Renal cortical epithelial cell (primary cell): ENCODE measurements around the gene KCNK4. TPM values are rescaled to one million over a fixed set of nuclear protein-coding genes. Genes with fewer than 3 reads are reported as not detected.
A peak's percentile ranks its signal among the peaks of the same experiment; 100 is the strongest.

Experiments
- DNase-seq: peaks from one replicate; pipeline ENCODE4 v3.0.0-alpha.2; 2011; ENCODE audit warnings: low read depth
- total RNA-seq: library from RNA; depleted of rRNA; stranded (reverse); fragments of >200 nt; gene quantifications from 2 replicates; pipeline ENCODE4 v1.2.3, GENCODE V29; 2014

KCNK4 gene
- total RNA-seq, 1 donor from 2014 or later: not detected

DNA sequence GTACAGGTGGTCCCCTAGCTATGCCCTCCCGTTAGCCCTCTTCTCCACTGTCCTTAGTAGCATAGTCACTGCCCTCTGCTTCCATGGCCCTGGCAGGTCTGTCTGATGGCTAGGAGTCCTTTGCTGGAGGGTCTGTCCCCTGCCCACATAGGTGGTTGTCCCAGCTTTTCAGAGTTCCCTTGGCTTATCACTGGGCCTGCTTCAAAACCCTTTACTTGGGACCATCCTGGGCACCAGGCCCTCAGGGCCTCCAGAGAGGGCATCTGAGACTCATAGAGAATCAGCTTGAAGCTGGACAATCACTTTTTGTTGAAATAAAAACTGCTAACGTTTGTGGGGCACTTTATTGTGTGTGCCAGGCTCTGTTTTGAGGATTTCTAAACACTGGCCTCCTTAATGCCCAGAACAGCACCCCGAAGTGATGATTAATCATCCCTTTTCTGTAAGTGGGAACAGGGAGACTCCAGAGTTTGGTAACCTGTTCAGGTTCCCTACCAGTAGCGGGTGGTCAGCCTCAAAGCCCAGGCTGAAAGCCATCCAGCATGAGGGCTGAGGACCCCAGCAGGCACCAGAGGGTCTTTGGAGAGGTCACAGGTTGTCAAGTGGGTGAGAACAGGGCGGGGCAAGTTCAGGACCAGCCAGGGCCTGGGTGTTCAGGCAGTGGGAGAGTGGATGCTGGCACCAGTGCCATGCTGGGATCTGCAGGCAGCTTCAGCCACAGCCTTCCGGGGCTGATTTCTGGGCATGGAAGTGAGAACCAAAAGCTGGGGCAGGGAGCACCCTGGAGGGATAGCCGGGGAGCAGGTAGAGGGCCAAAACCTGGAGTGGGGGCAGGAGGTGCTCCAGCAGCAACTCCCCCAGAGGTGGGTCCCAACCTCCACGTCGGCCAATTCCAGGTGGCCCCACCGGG, 495 bp upstream of the KCNK4 start:
- DNase-seq: no peak

DNA sequence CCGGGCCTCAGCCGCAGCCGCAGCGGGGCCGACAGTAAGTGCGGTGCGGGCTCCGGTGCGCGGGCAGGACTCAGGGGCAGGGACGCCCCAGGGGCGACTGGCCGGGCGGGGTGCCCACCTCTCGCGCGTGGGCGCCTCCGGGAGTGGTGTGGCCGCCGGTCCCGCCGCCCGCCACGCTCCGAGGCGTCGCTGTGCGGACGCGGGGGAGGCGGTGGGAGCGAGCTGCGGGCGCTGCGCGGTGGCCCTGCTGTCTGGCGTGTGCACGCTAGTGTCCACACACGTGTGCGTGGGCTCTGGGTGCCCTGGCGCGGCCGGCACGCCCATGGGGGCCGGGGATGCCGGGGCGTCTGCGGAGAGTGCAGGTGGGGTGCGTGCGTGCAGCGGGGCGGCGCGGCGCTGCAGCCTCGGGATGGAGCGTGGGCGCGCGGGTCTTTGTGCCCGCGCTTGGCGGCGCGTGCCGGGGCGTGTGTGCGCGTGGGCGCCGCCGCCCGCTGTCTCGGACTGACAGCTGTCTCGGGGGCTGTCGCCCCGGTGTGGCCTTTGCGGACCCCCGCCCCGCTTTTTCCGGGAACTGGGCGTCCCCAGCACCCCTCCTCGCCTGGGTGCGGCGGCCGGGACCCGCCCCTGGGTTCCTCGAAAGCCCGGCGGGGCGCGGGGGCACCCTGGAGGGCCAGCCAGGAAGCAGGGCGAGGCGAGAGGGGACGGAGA, 804 bp downstream of the KCNK4 start:
- no peak for DNase-seq

DNA sequence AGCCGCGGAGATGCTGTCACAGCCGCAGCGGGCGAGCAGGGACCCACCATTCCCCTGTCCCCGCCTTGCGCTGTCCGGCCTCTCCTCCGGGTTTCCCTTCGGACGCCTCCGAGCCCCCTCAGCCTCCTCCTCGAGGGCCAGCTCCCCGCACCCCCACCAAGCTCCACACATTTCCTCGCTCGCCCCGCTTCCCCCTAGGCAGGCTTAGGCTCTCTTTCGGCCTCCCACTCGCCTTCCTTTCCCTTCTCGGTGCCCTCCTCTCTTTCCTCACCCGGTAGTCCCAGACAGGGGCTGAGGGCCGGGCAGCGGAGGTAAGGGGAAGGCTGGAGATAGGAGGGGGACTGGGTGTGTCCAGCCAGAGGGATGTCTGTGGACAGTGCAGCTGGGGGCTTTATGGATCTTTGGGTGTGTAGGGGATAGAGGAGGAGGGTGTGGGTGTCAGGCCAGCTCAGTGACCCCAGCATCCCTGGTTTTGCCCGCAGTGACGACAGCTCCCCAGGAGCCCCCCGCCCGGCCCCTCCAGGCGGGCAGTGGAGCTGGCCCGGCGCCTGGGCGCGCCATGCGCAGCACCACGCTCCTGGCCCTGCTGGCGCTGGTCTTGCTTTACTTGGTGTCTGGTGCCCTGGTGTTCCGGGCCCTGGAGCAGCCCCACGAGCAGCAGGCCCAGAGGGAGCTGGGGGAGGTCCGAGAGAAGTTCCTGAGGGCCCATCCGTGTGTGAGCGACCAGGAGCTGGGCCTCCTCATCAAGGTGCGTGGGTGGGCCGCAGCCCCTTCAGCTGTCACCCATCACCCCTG, 1.6 kb downstream of the KCNK4 start:
- DNase-seq: no peak

DNA sequence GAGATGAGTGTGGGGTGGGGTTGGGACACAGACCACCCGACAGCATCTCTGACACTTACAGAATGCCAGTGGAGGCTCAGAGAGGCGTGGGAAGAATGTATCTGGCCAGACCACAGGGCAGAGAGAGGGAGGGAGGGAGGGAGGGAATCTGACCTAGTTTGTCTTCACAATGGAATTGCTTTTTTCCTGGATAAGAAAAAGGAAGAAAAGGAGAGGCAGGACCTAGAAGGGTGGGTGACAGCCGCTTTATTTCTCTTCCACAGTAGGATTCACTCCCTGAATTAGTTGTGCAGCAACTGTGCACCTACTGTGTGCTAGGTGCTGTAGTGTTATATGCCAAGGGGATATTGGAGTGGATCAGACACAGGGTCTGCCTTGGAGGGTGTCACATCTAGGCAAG, 3.7 kb downstream of the KCNK4 start:
- peak; percentile 33 for DNase-seq

DNA sequence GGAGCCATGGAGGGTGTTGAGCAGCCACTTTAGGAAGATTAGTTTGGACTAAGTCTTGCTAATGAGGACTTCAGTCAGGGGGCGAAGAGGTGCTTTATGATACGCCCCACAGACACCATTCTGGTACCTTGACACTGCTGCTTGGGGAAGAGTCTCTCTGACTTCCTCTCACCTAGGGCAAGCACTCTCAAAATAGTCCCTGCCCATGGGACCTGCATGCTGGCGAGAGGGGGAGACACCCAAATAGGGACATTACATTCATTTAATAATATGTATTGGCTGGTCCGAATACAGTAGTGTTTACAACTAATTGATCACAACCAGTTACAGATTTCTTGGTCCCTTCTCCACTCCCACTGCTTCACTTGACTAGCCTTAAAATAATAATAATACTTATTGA, 4.7 kb downstream of the KCNK4 start:
- no peak for DNase-seq

DNA sequence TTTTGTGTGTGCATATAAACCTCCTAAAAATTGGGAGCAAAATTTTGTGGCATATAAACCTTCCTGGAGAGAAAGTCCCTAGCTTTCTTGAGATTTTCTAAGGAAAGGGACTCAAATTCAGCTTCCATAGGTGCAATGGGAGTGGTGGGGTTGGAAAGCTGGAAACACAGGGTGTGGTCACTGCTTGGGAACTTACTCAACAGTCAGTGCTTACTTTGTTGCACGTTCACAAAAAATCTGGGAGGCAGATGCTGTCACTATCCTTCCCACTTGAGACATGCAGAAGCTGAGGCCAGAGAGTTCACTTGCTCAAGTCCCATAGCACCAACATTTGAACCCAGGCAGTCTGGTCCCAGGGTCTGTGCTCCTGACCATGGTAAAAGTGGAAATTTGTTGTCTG, 5.1 kb downstream of the KCNK4 start:
- no peak for DNase-seq

DNA sequence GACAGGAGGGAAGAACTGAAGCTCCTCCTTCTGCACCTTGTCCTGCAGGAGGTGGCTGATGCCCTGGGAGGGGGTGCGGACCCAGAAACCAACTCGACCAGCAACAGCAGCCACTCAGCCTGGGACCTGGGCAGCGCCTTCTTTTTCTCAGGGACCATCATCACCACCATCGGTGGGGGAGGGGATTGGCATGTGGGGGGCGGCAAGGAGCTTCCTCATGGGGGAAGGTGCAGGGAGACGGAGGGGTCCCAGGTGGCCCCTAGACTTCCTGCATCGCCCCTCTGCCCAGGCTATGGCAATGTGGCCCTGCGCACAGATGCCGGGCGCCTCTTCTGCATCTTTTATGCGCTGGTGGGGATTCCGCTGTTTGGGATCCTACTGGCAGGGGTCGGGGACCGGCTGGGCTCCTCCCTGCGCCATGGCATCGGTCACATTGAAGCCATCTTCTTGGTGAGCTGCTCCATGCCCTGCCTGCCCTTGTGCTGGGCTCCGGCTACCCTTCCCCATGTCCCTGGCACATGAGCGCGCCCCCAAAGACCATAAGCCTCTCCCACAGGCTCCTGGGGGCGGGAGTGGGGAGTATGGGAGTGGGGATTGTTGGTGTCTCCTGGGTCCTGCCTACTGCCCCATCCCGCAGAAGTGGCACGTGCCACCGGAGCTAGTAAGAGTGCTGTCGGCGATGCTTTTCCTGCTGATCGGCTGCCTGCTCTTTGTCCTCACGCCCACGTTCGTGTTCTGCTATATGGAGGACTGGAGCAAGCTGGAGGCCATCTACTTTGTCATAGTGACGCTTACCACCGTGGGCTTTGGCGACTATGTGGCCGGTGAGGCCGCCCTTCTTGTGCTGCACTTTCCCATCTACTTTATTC, 6.0 kb downstream of the KCNK4 start:
- no peak for DNase-seq

DNA sequence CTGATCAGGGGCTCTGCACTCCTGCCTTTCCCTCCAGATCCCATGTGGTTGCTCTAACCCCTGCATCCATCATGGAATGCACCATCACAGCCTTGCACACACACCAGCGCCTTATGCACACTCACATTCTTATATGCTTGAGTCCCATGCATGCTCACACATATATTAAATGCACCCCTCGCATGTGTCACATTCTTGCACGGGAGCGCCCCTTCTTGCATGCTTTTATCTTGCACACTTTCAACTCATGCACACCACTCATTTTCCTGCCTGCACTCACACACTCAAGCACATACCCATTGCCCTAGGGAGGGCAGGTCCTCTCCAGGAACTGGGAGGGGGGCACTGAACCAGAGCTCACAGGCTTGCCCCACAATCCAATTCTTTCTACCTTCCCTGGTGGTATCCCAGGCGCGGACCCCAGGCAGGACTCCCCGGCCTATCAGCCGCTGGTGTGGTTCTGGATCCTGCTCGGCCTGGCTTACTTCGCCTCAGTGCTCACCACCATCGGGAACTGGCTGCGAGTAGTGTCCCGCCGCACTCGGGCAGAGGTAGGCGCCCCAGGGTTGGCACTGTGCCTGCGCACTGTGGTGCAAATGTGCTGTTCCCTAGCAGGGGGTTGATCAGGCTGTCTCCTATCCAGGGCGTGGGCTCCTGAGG, 6.7 kb downstream of the KCNK4 start:
- DNase-seq: peak; percentile 45

DNA sequence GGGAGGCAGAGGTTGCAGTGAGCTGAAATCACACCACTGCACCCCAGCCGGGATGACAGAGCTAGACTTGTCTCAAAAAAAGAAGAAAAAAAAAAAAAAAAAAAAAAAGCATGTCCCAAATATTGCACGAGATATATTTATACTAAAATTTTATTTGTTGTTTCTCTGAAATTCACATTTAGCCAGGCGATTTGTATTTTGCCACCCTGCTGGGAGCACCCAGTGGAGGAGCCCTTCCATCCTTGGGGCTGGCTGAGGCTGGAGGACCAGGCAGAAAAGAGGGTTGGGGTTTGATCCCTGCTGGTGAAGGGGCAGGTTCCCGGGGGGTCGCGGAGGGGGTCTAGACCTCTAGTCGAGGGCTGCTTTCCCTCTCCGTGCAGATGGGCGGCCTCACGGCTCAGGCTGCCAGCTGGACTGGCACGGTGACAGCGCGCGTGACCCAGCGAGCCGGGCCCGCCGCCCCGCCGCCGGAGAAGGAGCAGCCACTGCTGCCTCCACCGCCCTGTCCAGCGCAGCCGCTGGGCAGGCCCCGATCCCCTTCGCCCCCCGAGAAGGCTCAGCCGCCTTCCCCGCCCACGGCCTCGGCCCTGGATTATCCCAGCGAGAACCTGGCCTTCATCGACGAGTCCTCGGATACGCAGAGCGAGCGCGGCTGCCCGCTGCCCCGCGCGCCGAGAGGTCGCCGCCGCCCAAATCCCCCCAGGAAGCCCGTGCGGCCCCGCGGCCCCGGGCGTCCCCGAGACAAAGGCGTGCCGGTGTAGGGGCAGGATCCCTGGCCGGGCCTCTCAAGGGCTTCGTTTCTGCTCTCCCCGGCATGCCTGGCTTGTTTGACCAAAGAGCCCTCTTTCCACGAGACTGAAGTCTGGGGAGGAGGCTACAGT, 8.1 kb downstream of the KCNK4 start:
- no peak for DNase-seq

DNA sequence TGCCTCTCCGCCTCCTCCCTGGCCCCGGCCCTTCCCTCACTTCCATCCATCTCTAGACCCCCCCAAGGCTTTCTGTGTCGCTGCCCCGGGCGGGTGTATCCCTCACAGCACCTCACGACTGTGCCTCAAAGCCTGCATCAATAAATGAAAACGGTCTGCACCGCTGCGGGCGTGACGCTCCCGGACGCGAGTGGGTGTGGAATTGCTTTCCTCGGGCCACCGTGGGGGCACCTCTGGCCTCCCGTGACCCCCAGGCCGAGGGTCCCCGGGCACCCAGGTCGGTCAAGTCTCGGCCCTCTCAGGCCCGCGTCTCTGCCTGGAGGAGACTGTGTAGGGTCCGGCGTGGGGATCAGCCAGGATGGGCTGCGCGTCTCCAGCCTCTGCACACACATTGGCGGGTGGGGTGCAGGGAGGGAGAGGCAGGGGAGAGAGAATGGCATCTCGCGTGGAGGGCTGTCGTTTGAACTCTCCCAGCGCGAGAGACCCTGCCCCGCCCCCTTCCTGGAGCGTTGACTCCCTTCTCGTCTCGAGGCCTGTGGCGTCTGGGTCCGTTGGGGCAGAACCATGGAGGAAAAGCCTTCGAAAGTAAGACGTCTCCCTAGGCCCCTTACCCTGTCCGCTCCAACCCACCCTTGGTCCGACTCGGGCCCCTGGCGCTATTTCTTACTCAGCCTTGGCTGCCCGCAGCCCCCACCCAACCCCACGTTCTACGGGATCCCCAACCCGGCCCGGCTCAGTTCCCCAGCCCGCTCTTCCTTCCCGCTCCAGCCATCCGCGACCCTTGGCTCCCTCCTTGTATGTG, 8.9 kb downstream of the KCNK4 start, which contains the start of gene CATSPERZ:
CATSPERZ (plus strand) TSS at position 512 of the 802 bp plus-strand sequence; CDS start at position 565, 53 bp downstream.
- DNase-seq: no peak

DNA sequence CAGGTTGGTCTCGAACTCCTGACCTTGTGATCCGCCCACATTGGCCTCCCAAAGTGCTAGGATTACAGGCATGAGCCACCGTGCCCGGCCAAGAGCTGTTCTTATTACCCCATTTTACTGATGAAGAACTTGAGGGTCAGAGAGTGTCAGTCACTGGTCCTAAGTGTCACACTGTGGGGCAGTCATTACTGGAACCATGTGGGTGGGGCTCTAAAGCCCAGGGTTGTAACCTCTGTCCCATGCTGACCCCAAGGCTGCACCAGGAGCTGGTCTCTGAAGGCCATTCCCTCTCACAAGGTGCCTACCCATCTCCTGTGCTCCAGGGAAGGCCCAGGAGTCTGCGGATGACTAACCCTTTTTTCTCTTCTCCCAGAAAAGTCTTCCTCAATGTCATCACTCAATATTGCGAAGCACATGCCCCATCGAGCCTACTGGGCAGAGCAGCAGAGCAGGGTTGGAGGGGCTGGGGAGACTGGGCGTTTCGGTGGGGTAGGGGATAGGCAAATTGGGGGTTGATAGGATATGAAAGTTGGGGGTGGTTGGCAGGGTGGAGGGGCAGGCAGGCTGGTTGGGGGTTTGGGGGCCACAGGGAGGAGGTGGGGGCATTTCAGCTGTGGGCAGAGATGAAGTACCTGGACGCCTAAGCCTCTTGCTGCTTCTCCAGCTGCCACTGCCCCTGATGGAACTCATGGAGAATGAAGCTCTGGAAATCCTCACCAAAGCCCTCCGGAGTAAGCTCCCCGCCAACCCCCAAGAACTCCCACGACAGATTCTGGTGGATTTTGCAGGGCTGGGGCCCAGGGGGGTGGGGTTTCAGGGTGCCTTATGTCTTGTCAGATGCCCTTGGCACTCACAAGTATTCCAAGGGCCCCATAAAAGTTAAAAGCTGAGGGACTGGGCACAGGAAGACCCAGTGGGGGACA, 12.3 kb downstream of the KCNK4 start:
- DNase-seq: no peak

DNA sequence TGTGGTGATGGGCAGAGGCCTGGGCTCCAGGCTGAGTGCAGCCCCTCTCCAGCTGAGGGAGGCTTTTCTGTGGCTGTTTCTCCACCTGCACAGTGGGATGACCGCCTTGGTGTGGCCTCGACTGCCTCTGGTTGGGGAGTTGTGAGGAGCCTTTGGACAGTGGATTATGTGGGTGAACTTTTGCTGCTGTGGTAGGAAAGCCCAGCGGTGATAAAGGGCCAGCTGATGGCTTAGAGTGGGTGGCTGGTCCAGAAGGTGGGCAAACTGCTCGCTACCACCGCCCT, 12.9 kb downstream of the KCNK4 start:
- no peak for DNase-seq

DNA sequence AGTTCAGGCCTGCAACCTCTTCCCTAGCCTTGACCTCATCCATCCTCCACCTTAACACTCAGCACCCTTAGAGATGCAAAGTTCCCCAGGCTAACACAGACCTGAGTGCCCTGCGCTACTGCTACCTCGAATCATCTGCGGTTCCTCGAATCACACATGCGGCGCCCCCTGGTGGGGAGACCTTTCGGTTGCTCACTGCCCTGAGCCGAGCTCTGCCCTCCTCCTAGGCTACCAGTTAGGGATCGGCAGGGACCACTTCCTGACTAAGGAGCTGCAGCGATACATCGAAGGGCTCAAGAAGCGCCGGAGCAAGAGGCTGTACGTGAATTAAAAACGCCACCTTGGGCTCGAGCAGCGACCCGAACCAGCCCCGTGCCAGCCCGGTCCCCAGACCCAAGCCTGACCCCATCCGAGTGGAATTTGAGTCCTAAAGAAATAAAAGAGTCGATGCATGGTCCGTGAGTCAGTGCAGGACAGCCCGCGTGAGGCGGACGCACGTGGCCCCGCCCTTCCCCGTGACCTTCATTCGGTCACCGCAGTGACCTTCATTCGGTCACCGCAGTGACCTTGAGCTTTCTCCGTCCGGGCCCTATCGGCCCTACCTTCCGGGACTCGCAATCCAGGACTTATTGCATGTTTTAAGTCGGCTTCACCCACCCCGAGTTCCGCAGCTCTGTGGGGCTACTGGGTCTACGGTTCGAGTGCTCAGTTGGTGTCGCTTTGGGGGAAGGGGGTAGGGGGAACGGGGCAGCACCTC, 13.4 kb downstream of the KCNK4 start:
- peak; percentile 82 for DNase-seq

DNA sequence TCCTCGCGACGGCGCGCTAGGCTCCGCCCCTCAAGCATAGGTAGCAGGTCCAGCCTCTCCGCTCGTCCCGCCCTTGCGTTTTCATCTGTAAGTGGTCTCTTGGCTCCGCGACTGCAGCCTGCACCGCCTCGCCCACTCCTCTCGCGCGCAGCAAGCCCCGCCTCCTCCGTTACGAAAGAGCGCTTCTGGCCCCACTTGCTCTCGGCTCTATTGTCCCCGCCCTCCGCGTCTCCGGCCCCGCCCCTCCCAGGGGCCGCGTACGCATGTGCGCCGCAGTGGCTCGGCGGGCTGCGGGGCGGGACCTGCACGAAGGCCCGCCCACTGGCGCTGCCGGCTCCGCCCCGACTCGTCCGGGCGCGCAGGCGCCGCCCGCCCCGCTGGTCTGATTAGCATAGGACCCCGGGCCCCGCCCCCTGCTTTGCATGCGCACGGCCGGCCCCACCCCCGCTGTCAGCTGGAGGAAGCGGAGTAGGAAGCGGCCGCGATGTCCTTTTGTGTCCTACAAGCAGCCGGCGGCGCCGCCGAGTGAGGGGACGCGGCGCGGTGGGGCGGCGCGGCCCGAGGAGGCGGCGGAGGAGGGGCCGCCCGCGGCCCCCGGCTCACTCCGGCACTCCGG, 14.1 kb downstream of the KCNK4 start, which contains the start of gene ESRRA:
ESRRA (plus strand) TSS at position 450 of the 616 bp plus-strand sequence. CDS start 1,656 bp downstream, outside the sequence.
- peak; percentile 93 for DNase-seq

DNA sequence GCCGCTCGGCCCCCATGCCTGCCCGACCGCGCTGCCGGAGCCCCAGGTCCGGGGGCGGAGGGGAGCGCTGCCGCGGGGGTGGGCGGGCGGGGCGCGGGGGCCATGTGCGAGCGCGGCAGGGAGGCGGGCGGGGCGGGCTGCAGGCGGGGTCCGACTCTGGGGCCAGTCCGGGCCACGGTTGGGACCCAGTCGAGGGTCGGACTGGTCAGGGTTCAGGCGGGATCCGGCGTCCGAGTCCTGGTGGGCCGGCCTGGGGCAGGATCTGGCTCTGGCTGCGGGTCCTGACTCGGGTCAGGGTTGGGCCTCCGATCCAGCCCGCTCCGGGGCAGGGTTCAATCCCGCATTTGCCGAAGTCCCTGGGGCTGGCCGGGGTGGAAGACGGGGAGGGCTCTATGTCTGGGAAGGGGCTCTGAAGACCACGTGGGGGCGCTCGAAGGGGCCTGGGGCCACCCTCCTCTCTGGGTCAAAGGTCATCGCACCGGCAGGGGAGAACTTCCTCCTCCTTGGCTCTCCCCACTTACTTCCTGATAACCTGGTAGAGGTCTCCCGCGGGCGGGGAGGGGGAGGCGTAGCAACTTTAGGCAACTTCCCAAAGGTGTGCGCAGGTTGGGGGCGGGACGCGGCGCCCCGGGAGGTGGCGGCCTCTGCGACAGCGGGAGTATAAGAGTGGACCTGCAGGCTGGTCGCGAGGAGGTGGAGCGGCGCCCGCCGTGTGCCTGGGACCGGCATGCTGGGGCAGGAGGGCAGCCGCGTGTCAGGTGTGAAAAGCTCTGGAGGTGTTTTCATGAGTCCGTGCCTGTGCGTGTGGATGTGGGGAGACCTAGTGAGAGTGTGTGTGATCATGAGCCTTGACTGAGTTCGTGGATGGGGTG, 14.8 kb downstream of the KCNK4 start:
- no peak for DNase-seq

DNA sequence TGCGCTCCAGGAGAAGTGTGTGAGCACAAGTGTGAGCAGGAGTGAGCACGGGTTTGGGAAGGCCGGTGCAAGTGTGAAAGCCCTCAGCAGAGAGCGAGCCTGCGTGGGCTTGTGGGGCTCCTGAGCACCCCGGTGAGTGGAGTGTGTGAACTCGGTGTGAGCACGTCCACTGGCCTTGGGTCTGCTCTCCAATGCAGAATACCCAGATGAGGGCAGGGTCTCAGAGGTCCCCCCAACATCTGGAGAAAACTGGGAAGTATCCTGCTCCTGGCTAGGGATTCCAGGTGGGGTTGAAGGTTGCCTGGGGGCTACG, 15.4 kb downstream of the KCNK4 start:
- DNase-seq: no peak
